Colon (tissue), 2 donors: Measurements from ENCODE around the gene ITCH.

ENCODE experiments used
- FAIRE-seq: peaks from 2 replicates; lab custom pipeline; 2012; peaks lifted over from hg19 to GRCh38; lab: Jason Lieb, UNC
- donor health status: control.
- donor health status: control.

Gene ITCH

GRCh38 chr20:34557936-34558319, 194.9 kb downstream of the ITCH start:
- no peak for FAIRE-seq

GRCh38 chr20:34558320-34559218, 195.5 kb downstream of the ITCH start, which contains the start of gene MAP1LC3A:
MAP1LC3A (plus strand) TSS chr20:34558718; CDS start chr20:34558869, 151 bp downstream.
- FAIRE-seq: no peak

- no peak for FAIRE-seq
Measured at GRCh38 chr20:34559311-34560140, 196.5 kb downstream of the ITCH start.

- no peak for FAIRE-seq
Measured at GRCh38 chr20:34560141-34560523, 197.1 kb downstream of the ITCH start.

GRCh38 chr20:34560614-34561013, 197.5 kb downstream of the ITCH start:
- FAIRE-seq: no peak
